BJ (cell line): ENCODE measurements around the gene EPB41L2. TPM values are rescaled to one million over a fixed set of nuclear protein-coding genes. Genes with fewer than 3 reads are reported as not detected.

Experiments used
- CTCF ChIA-PET: fragments of 350-600 bp; formaldehyde crosslinking; extraction: SDS; loops from one replicate; lab custom pipeline; 2021; ENCODE audit warnings: antibody characterized with exemption, inconsistent platforms; lab: Yijun Ruan, JAX
- POLR2A ChIA-PET: fragments of 300-600 bp; sonication (Branson Sonifier 250); formaldehyde crosslinking; extraction: SDS; loops from one replicate; lab custom pipeline; 2021; ENCODE audit warnings: antibody characterized with exemption; lab: Charles Lee
- DNase-seq: peaks from one replicate; pipeline ENCODE4 v3.0.0-alpha.2; 2011; ENCODE audit warnings: low read depth
- H3K27me3 ChIP-seq: 2 replicates; pipeline ENCODE4 v1.6.0; 2011; ENCODE audit warnings: low read length; ENCODE audit not compliant: control insufficient read depth, insufficient read depth
- H3K36me3 ChIP-seq: 2 replicates; pipeline ENCODE4 v1.5.1; 2011; ENCODE audit warnings: low read length; ENCODE audit not compliant: control insufficient read depth, insufficient read depth
- H3K4me3 ChIP-seq: 2 replicates; pipeline ENCODE4 v1.5.1; 2011; ENCODE audit warnings: low read depth, mild to moderate bottlenecking, control low read depth, low read length
- CTCF ChIP-seq: IDR thresholded peaks from 2 replicates; pipeline ENCODE4 v1.5.1; 2011; ENCODE audit warnings: low read depth, mild to moderate bottlenecking, control low read depth, inconsistent platforms, low read length, moderate library complexity; ENCODE audit not compliant: insufficient read depth
- polyA plus RNA-seq: library from polyadenylated mRNA; depleted of rRNA; stranded (reverse); fragments of >200 nt; gene quantifications from 2 replicates; pipeline ENCODE4 v1.2.3, GENCODE V29; 2011

EPB41L2 gene
- polyA plus RNA-seq, 1 experiment, result 24.5 TPM

GRCh38 chr6:130982941-130983456, 80.0 kb downstream of the EPB41L2 start:
- Histone ChIP-seq H3K4me3 (no peak overlapping the region), H3K36me3 (no peaks in the 10 kb centered on the region), H3K27me3 (no peaks in the 10 kb centered on the region)
- POLR2A ChIA-PET, result no interaction called here
- no peak for DNase-seq
- CTCF ChIA-PET, result no interaction called here
- TF ChIP-seq CTCF, result no peak

- no peak for DNase-seq
- Histone ChIP-seq H3K27me3 (no peaks in the 10 kb centered on the region), H3K36me3 (no peaks in the 10 kb centered on the region), H3K4me3 (no peak overlapping the region)
- ChIA-PET POLR2A (no interaction called here), CTCF (interaction anchor here (1.0 to 1.2 kb wide), 2 partner anchors 12 to 15 kb away, joined by 3 to 6 read pairs; no protein-coding TSS in a partner anchor)
- TF ChIP-seq CTCF, result no peak
These were observed 80.9 kb downstream of the EPB41L2 start for GRCh38 chr6:130982135-130982534.

GRCh38 chr6:130981409-130981808, 81.6 kb downstream of the EPB41L2 start:
- Histone ChIP-seq H3K36me3 (no peaks in the 10 kb centered on the region), H3K4me3 (no peak overlapping the region), H3K27me3 (no peaks in the 10 kb centered on the region)
- no peak for TF ChIP-seq CTCF
- DNase-seq, result no peak
- ChIA-PET POLR2A (no interaction called here), CTCF (interaction anchor here (0.6 to 1.2 kb wide), 3 partner anchors 12 to 247 kb away, joined by 3 to 6 read pairs (median 3); no protein-coding TSS in a partner anchor)

- H3K27me3 ChIP-seq, result no peaks in the 10 kb centered on the region
- no peak for DNase-seq
- H3K4me3 ChIP-seq, result no peak overlapping the region
- H3K36me3 ChIP-seq, result no peaks in the 10 kb centered on the region
- POLR2A ChIA-PET, result no interaction called here
- TF ChIP-seq CTCF, result no peak
- CTCF ChIA-PET, result interaction anchor here (0.8 kb wide), 1 partner anchor 19 kb away, joined by 3 read pairs; no protein-coding TSS in a partner anchor
These were observed 82.6 kb downstream of the EPB41L2 start for GRCh38 chr6:130980310-130981032.

- CTCF ChIA-PET, result interaction anchor here (1.0 kb wide), 1 partner anchor 139 kb away, joined by 3 read pairs; no protein-coding TSS in a partner anchor
- Histone ChIP-seq H3K27me3 (no peaks in the 10 kb centered on the region), H3K36me3 (no peaks in the 10 kb centered on the region), H3K4me3 (no peak overlapping the region)
- no peak for TF ChIP-seq CTCF
- POLR2A ChIA-PET, result no interaction called here
- DNase-seq, result no peak
These were observed 84.2 kb downstream of the EPB41L2 start for GRCh38 chr6:130978660-130979396.
